Neural progenitor cell (in vitro differentiated cells): ENCODE results near the gene SNX22. TPM values are rescaled to one million over a fixed set of nuclear protein-coding genes. Genes with fewer than 3 reads are reported as not detected.

Experiments
- DNase-seq: peaks from one replicate; pipeline ENCODE4 v3.0.0-alpha.2; 2016; ENCODE audit warnings: low spot score
- H2AFZ ChIP-seq: fragments of 200-600 bp; sonication (generic); replicated peaks from 2 replicates; pipeline ENCODE4 v1.6.1; 2016; ENCODE audit warnings: antibody characterized with exemption
- H3F3A ChIP-seq: fragments of 200-600 bp; sonication (generic); 2 replicates; pipeline ENCODE4 v1.6.1; 2016; ENCODE audit warnings: antibody characterized with exemption, low read depth
- H3K27ac ChIP-seq: fragments of 200-600 bp; sonication (generic); 2 replicates; pipeline ENCODE4 v1.5.1; 2016; ENCODE audit warnings: mild to moderate bottlenecking
- H3K27me3 ChIP-seq: fragments of 200-600 bp; sonication (generic); 2 replicates; pipeline ENCODE4 v1.6.1; 2016; ENCODE audit warnings: mild to moderate bottlenecking, moderate library complexity
- H3K36me3 ChIP-seq: fragments of 200-600 bp; sonication (generic); 2 replicates; pipeline ENCODE4 v1.5.1; 2016
- H3K4me1 ChIP-seq: fragments of 200-600 bp; sonication (generic); 2 replicates; pipeline ENCODE4 v1.6.1; 2016; ENCODE audit warnings: mixed run types
- H3K4me2 ChIP-seq: fragments of 200-600 bp; sonication (generic); 2 replicates; pipeline ENCODE4 v1.6.1; 2016
- H3K4me3 ChIP-seq: fragments of 200-600 bp; sonication (generic); 2 replicates; pipeline ENCODE4 v1.5.1; 2016
- H3K79me2 ChIP-seq: fragments of 200-600 bp; sonication (generic); 2 replicates; pipeline ENCODE4 v1.6.1; 2016; ENCODE audit warnings: low read depth
- H3K9ac ChIP-seq: fragments of 200-600 bp; sonication (generic); 2 replicates; pipeline ENCODE4 v1.6.1; 2016
- H3K9me3 ChIP-seq: fragments of 200-600 bp; sonication (generic); 2 replicates; pipeline ENCODE4 v1.5.1; 2016; ENCODE audit warnings: low read depth
- H4K20me1 ChIP-seq: fragments of 200-600 bp; sonication (generic); 2 replicates; pipeline ENCODE4 v1.6.1; 2016; ENCODE audit warnings: low read depth
- H3K27ac Mint-ChIP-seq: 3 replicates; pipeline ENCODE4 v1.8.0; 2021; ENCODE audit warnings: mixed read lengths
- H3K27me3 Mint-ChIP-seq: 2 replicates; pipeline ENCODE4 v1.8.0; 2022; ENCODE audit warnings: low read depth, mild to moderate bottlenecking, inconsistent platforms, moderate library complexity, mixed read lengths; ENCODE audit not compliant: insufficient read depth
- H3K36me3 Mint-ChIP-seq: 3 replicates; pipeline ENCODE4 v1.8.0; 2021; ENCODE audit warnings: mixed read lengths
- H3K4me1 Mint-ChIP-seq: 3 replicates; pipeline ENCODE4 v1.8.0; 2021; ENCODE audit warnings: mixed read lengths
- H3K4me3 Mint-ChIP-seq: 3 replicates; pipeline ENCODE4 v1.8.0; 2021; ENCODE audit warnings: mild to moderate bottlenecking, moderate library complexity, mixed read lengths
- H3K9me3 Mint-ChIP-seq: 3 replicates; pipeline ENCODE4 v1.8.0; 2020; ENCODE audit warnings: mixed read lengths
- CTCF ChIP-seq: fragments of 200-600 bp; sonication (generic); IDR thresholded peaks from 2 replicates; pipeline ENCODE4 v1.5.1; 2017; ENCODE audit warnings: antibody characterized with exemption, mild to moderate bottlenecking
- EZH2 ChIP-seq: fragments of 200-600 bp; sonication (generic); IDR thresholded peaks from 2 replicates; pipeline ENCODE4 v1.6.1; 2017; ENCODE audit warnings: antibody characterized with exemption, mild to moderate bottlenecking, moderate library complexity
- EZH2phosphoT487 ChIP-seq: fragments of 200-600 bp; sonication (generic); IDR thresholded peaks from 2 replicates; pipeline ENCODE4 v1.6.1; 2017; ENCODE audit warnings: antibody characterized with exemption
- total RNA-seq: library from RNA; depleted of rRNA; stranded (reverse); fragments of >200 nt; gene quantifications from 2 replicates; pipeline ENCODE4 v1.2.3, GENCODE V29; 2015; ENCODE audit warnings: low replicate concordance

The SNX22 gene
- total RNA-seq, 1 donor from 2014 or later = 4.0 TPM

DNA sequence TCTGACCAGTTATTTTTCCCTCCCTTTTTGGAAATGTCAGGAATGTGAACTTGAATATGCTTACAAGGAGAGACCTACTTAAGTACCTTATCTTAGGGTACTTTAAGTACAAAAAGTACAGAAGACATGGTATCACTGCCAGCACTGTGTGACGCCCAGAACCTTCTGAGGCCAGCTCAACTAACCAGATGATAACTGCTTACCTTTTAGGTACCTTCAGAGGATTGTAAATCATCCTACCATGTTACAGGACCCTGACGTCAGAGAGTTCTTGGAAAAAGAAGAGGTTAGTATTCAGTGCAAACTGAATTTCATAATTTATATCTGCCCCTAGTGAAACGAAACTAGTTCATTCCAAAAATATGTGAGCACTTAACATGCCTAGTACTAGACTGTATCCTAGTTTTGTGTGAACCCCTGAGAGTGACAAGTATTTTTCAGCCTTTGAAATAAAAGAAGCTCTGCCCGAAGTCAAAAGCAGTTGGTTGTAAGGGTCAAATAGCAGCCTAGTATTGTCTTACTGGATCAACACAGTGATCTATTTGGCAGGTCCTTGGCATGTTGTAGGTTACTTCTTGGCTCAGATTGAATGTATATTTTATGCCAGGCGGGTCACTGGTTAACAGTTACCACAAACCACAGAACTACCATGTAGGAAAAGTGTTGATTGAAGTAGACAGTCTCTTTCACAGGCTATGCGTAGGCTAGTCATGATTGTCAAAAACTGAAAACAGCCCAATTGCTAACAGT lies 23.8 kb upstream of the SNX22 start:
- H2AFZ ChIP-seq = no peak overlapping the region
- H4K20me1 ChIP-seq = no peaks in the 10 kb centered on the region
- Mint-ChIP-seq H3K4me1 (no peaks in the 10 kb centered on the region), H3K36me3 (peaks cover 49% of the 10 kb centered on the region), H3K9me3 (no peaks in the 10 kb centered on the region), H3K4me3 (no peak overlapping the region), H3K27ac (no peak overlapping the region), H3K27me3 (peaks cover 2% of the 10 kb centered on the region)
- H3K27ac ChIP-seq = no peak overlapping the region
- no peak for DNase-seq
- no peak overlapping the region for H3K4me3 ChIP-seq
- no peaks in the 10 kb centered on the region for H3K9me3 ChIP-seq
- H3K79me2 ChIP-seq = no peaks in the 10 kb centered on the region
- no peaks in the 10 kb centered on the region for H3K4me1 ChIP-seq
- no peaks in the 10 kb centered on the region for H3F3A ChIP-seq
- no peaks in the 10 kb centered on the region for H3K36me3 ChIP-seq
- H3K27me3 ChIP-seq = no peaks in the 10 kb centered on the region
- TF ChIP-seq EZH2phosphoT487 (no peak), EZH2 (no peak), CTCF (no peak)
- H3K9ac ChIP-seq = no peak overlapping the region
- H3K4me2 ChIP-seq = no peak overlapping the region

GRCh38 chr15:64130159-64130558 lies 21.4 kb upstream of the SNX22 start:
- H3K27me3 ChIP-seq = no peaks in the 10 kb centered on the region
- peaks cover 2% of the 10 kb centered on the region for H3K27me3 Mint-ChIP-seq
- no peaks in the 10 kb centered on the region for H3K79me2 ChIP-seq
- no peaks in the 10 kb centered on the region for H3K9me3 ChIP-seq
- no peaks in the 10 kb centered on the region for H3F3A ChIP-seq
- H3K9me3 Mint-ChIP-seq = no peaks in the 10 kb centered on the region
- H3K4me3 ChIP-seq = no peak overlapping the region
- H3K4me1 Mint-ChIP-seq = no peaks in the 10 kb centered on the region
- H2AFZ ChIP-seq = no peak overlapping the region
- H3K4me2 ChIP-seq = no peak overlapping the region
- H3K4me1 ChIP-seq = no peaks in the 10 kb centered on the region
- DNase-seq = no peak
- TF ChIP-seq EZH2 (no peak), EZH2phosphoT487 (no peak), CTCF (no peak)
- no peak overlapping the region for H3K27ac Mint-ChIP-seq
- H3K4me3 Mint-ChIP-seq = no peak overlapping the region
- H3K9ac ChIP-seq = no peak overlapping the region
- no peaks in the 10 kb centered on the region for H4K20me1 ChIP-seq
- H3K27ac ChIP-seq = no peak overlapping the region
- H3K36me3 Mint-ChIP-seq = peaks cover 45% of the 10 kb centered on the region
- H3K36me3 ChIP-seq = no peaks in the 10 kb centered on the region

GRCh38 chr15:64131547-64131946 lies 20.0 kb upstream of the SNX22 start:
- H3K36me3 Mint-ChIP-seq = peaks cover 45% of the 10 kb centered on the region
- Histone ChIP-seq H3K9ac (no peak overlapping the region), H3K4me2 (no peak overlapping the region), H3K36me3 (no peaks in the 10 kb centered on the region), H3K79me2 (no peaks in the 10 kb centered on the region), H3K4me3 (no peak overlapping the region), H3K27me3 (no peaks in the 10 kb centered on the region), H3K27ac (no peak overlapping the region), H4K20me1 (no peaks in the 10 kb centered on the region), H2AFZ (no peak overlapping the region), H3K9me3 (no peaks in the 10 kb centered on the region), H3K4me1 (no peaks in the 10 kb centered on the region), H3F3A (no peaks in the 10 kb centered on the region)
- H3K27me3 Mint-ChIP-seq = peaks cover 2% of the 10 kb centered on the region
- H3K4me3 Mint-ChIP-seq = no peak overlapping the region
- no peak for DNase-seq
- TF ChIP-seq EZH2 (no peak), CTCF (no peak), EZH2phosphoT487 (no peak)
- no peaks in the 10 kb centered on the region for H3K4me1 Mint-ChIP-seq
- no peaks in the 10 kb centered on the region for H3K9me3 Mint-ChIP-seq
- no peak overlapping the region for H3K27ac Mint-ChIP-seq
